AG04450 (cell line): ENCODE measurements around the gene XKR3. TPM values are rescaled to one million over a fixed set of nuclear protein-coding genes. Genes with fewer than 3 reads are reported as not detected.

Experiments
- CTCF ChIA-PET: fragments of 300-600, 350-600 bp; formaldehyde crosslinking; extraction: SDS; loops from one replicate; lab custom pipeline; 2022; ENCODE audit warnings: antibody characterized with exemption, inconsistent platforms; lab: Charles Lee
- POLR2A ChIA-PET: fragments of 350-600 bp; formaldehyde crosslinking; extraction: SDS; loops from one replicate; lab custom pipeline; 2021; ENCODE audit warnings: antibody characterized with exemption, inconsistent platforms; lab: Yijun Ruan, JAX
- DNase-seq: peaks from one replicate; pipeline ENCODE4 v3.0.0-alpha.2; 2011; ENCODE audit warnings: low read depth, low spot score
- H3K27ac ChIP-seq: one replicate; pipeline ENCODE4 v1.5.1; 2012; ENCODE audit warnings: low read depth, low read length, control low read depth
- H3K27me3 ChIP-seq: one replicate; pipeline ENCODE4 v1.6.0; 2012; ENCODE audit warnings: low read length; ENCODE audit not compliant: control insufficient read depth, insufficient read depth
- H3K4me3 ChIP-seq: 2 replicates; pipeline ENCODE4 v1.5.1; 2011; ENCODE audit warnings: mild to moderate bottlenecking, low read depth, low read length, control low read depth
- H3K9me3 ChIP-seq: 2 replicates; pipeline ENCODE4 v1.5.1; 2012; ENCODE audit warnings: low read length; ENCODE audit not compliant: control insufficient read depth, insufficient read depth
- CTCF ChIP-seq: IDR thresholded peaks from 2 replicates; pipeline ENCODE4 v1.5.1; 2011; ENCODE audit warnings: low read depth, low read length, control low read depth, inconsistent platforms
- polyA plus RNA-seq: library from polyadenylated mRNA; depleted of rRNA; stranded (reverse); fragments of >200 nt; gene quantifications from 2 replicates; pipeline ENCODE4 v1.2.3, GENCODE V29; 2011

Gene XKR3
- polyA plus RNA-seq, 1 experiment = not detected

GRCh38 chr22:16783930-16784354 is 41.3 kb downstream of the XKR3 start:
- Histone ChIP-seq H3K27ac (no peak overlapping the region), H3K9me3 (peaks cover 26% of the 10 kb centered on the region), H3K27me3 (no peaks in the 10 kb centered on the region), H3K4me3 (no peak overlapping the region)
- CTCF ChIA-PET = no interaction called here
- POLR2A ChIA-PET = no interaction called here
- TF ChIP-seq CTCF = peak; percentile 23; the same call in 1 of the 2 replicates
- DNase-seq = no peak

- ChIA-PET POLR2A (no interaction called here), CTCF (no interaction called here)
- H3K9me3 ChIP-seq = peaks cover 30% of the 10 kb centered on the region
- no peak for TF ChIP-seq CTCF
- H3K27ac ChIP-seq = no peak overlapping the region
- no peaks in the 10 kb centered on the region for H3K27me3 ChIP-seq
- H3K4me3 ChIP-seq = no peak overlapping the region
- no peak for DNase-seq
These were observed 41.8 kb downstream of the XKR3 start for GRCh38 chr22:16783453-16783852.

GRCh38 chr22:16781764-16782329 is 43.4 kb downstream of the XKR3 start:
- Histone ChIP-seq H3K27me3 (no peaks in the 10 kb centered on the region), H3K9me3 (peaks cover 31% of the 10 kb centered on the region), H3K4me3 (no peak overlapping the region), H3K27ac (no peak overlapping the region)
- TF ChIP-seq CTCF = no peak
- ChIA-PET POLR2A (no interaction called here), CTCF (no interaction called here)
- no peak for DNase-seq

GRCh38 chr22:16781074-16781763 is 44.0 kb downstream of the XKR3 start:
- ChIA-PET CTCF (no interaction called here), POLR2A (no interaction called here)
- no peak for DNase-seq
- no peak overlapping the region for H3K27ac ChIP-seq
- no peak overlapping the region for H3K4me3 ChIP-seq
- TF ChIP-seq CTCF = no peak
- peaks cover 28% of the 10 kb centered on the region for H3K9me3 ChIP-seq
- H3K27me3 ChIP-seq = no peaks in the 10 kb centered on the region

GRCh38 chr22:16777284-16777924 is 47.8 kb downstream of the XKR3 start:
- no peak for DNase-seq
- Histone ChIP-seq H3K4me3 (no peak overlapping the region), H3K27me3 (no peaks in the 10 kb centered on the region), H3K27ac (no peak overlapping the region), H3K9me3 (peaks cover 31% of the 10 kb centered on the region)
- CTCF ChIA-PET = no interaction called here
- no peak for TF ChIP-seq CTCF
- POLR2A ChIA-PET = no interaction called here
